AG08396 (cell line): ENCODE data around the gene CTSF.
"Not testable (repeated sequence)": the region's sequence is repeated elsewhere in the genome, so short reads cannot be mapped to it uniquely, and the experiment has no call there.

Experiments
- DNase-seq: peaks from one replicate; pipeline ENCODE4 v3.0.0; 2012; ENCODE audit warnings: low spot score, mixed read lengths

Gene CTSF

DNA sequence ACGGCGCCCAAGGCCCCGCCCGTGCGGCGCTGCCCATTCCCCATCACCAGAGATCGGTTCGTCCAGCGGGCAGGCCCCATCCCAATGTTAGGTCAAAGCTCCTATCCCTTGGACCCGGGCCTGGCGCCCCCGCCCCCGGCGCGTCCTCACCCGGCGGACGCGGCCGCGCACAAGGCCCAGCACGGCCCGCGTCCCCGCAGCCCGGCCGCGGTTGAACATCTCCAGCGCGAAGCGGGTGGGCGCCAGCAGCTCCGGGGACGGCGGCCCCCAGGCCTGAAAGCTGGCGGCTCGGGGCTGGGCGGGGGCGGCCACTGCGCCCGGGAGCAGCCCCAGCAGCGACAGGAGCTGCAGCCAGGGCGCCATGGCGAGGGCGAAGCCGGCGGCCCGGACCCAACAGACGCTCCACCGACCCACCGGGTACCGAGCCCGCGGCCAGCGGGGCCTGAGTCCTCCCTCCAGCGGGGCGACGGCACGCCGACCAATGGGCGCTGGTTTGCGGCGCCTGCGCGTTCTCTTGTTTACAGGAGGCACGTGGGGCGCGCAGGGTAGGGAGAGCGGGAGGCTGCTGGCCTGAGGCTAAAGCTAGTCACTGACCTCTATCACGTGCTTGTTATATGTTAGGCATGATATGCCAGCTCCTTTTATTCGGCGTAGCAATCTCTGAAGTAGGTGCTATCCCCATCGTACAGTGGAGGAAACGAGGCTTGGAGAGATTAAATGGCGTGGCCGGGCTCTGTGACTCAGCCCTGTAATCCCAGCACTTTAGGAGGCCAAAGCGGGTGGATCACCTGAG, at the start of gene CTSF:
TSS of gene CTSF (minus strand) at position 483 of the 793 bp plus-strand sequence. CDS start at position 363, 120 bp downstream.
- DNase-seq, result peak; percentile 99

DNA sequence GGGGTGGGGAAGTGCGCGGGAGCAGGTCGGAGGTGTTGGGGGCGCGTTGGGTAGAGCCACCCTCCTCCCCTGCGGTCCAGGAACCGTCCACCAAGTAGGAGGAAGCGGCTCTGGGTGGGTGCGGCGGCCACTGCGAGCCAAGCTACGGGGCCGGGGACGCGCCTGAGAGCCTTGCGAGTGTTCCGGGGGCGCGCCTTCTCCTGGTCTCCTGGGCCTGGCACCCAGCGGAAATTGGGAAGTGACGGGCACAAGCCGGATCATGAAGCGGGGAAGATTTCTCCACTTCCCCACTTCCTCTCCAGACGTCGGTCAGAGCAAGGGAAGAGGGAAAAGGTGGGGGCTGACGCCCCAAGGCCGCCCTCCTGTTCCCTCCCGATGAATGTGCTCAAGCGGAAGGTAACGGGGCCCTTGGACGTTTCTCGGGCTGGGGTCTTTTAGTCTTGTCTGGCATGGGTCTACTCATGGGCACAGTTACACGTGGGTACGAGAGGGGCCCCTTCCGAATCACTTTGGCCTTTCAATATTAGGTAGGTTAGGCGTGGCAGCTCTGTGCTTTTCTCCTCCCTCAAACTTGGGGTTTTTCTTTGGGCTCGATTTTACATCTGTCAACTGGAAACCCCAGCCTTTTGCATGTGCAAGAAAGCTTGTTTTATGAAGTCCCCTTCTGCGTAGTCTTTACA, 48.9 kb upstream of the CTSF start:
- peak; percentile 46 for DNase-seq

DNA sequence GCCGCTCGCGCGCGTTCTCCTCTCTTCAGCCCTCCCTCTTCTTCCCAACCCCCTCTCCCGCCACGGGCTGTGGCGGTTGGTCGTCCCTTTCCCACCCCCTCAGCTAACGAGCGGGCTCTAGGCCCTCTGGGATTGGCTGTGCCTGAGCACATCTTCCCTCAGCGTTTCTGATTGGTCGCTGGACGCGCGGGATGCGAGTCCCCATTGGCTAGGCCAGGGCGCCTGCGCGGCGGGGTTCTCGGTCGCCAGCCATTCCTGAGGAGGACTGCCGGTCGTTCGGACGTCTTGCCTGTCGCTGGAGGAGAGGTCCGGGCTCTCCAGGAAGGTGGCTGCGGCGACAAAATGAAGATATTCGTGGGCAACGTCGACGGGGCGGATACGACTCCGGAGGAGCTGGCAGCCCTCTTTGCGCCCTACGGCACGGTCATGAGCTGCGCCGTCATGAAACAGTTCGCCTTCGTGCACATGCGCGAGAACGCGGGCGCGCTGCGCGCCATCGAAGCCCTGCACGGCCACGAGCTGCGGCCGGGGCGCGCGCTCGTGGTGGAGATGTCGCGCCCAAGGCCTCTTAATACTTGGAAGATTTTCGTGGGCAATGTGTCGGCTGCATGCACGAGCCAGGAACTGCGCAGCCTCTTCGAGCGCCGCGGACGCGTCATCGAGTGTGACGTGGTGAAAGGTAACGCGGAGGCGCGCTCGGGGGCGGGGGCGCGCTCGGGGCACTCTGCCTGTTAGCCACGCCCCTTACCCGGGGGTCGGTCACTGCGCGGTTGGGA, 48.2 kb upstream of the CTSF start, which contains the start of gene RBM14:
TSS of gene RBM14 (plus strand) at position 252 of the 776 bp plus-strand sequence. CDS start at position 343, 91 bp downstream.
- peak; percentile 99 for DNase-seq

DNA sequence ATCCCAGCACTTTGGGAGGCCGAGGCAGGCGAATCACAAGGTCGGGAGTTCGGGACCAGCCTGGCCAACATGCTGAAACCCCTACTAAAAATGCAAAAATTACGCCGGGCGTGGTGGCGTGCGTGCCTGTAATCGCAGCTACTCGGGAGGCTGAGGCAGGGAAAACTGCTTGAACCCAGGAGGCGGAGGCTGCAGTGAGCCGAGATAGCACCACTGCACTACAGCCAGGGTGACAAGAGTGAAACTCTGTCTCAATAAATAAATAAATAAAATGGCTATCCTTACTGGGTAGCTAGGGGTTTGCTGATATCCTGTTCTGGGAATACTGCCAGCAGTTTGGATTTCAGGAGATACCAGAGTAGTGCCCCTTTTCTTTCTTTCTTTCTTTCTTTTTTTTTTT, 45.7 kb upstream of the CTSF start:
- no peak for DNase-seq

GRCh38 chr11:66612458-66612857, 44.1 kb upstream of the CTSF start:
- no peak for DNase-seq

- DNase-seq, result no peak
These were observed 41.6 kb upstream of the CTSF start for GRCh38 chr11:66609721-66610617.

GRCh38 chr11:66607126-66607834, 38.9 kb upstream of the CTSF start:
- peak; percentile 62 for DNase-seq

- not testable (repeated sequence) for DNase-seq
These were observed 38.2 kb upstream of the CTSF start for GRCh38 chr11:66606608-66607007.

- no peak for DNase-seq
These were observed 35.7 kb upstream of the CTSF start for GRCh38 chr11:66604155-66604554.

DNA sequence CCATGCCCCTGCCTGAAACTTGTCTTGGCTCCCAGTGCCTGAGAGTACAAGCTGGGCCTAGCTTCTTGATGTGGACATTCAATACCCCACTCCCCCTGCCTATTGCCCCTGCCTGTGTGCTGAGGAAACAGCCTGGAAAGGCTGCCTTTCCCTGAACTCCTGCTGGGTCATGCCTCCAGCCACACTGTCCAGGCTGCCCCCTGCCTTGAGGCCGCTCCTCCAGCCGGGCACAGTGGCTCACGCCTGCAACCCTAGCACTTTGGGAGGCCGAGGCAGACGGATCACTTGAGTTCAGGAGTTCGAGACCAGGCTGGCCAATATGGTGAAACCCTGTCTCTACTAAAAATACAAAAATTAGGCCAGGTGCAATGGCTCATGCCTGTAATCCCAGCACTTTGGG, 34.7 kb upstream of the CTSF start:
- DNase-seq, result no peak

- no peak for DNase-seq
These were observed 32.3 kb upstream of the CTSF start for GRCh38 chr11:66600631-66601233.

DNA sequence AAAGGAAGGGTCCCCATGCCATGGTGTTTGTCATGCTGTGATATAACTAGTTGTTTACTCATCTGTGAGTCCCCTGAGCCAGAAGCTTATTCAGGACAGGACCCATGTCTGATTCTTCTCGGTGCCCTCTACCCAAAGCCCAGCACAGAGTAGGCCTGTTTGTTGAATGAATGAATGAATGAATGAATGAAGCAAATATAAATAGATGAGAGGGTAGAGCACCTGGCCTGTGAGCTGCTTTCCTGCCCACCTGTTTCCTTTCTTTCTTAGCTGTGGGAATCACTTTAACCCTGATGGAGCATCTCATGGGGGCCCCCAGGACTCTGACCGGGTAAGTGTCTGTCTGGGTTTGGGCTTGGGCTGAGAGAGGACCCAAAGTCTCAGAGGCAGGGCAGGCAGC, 31.8 kb upstream of the CTSF start:
- no peak for DNase-seq

DNA sequence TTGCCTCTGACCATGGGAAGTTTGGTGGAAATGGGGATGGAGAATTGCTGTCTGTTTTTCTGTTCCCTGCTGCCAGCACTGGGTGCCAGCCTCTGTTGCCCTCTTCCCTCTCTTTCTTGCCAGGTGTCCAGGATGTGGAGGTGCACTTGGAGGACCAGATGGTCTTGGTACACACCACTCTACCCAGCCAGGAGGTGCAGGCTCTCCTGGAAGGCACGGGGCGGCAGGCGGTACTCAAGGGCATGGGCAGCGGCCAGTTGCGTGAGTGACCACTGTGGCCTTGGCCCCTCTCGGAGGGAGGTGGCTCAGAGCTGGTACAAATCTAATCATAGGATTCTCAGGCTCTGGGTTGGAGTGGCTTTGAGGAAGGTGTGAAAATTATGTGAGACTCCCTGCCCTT, 30.6 kb upstream of the CTSF start:
- no peak for DNase-seq

GRCh38 chr11:66595245-66595904, 27.0 kb upstream of the CTSF start:
- DNase-seq, result no peak

- DNase-seq, result no peak
These were observed 25.2 kb upstream of the CTSF start for GRCh38 chr11:66593650-66594049.

- DNase-seq, result no peak
These were observed 24.9 kb upstream of the CTSF start for GRCh38 chr11:66593303-66593635.

GRCh38 chr11:66592457-66593302, 24.3 kb upstream of the CTSF start, which contains the start of the genes CCDC87 and CCS:
Gene CCDC87, minus strand, starts transcription at chr11:66593063. Its CDS starts 48 bp downstream, at chr11:66593015.
Gene CCS, plus strand, starts transcription at chr11:66593185. Its CDS starts 77 bp downstream, at chr11:66593262.
- DNase-seq, result peak; percentile 100

GRCh38 chr11:66591175-66591574, 22.8 kb upstream of the CTSF start:
- DNase-seq, result no peak
